Activated naive CD8-positive, alpha-beta T cell treated with anti-CD3 and anti-CD28 coated beads, Interleukin-2, amount 10 ng/mL, durations not matched to agents 7 days and 5 days (primary cell): ENCODE results near the gene GAB1. TPM values are rescaled to one million over a fixed set of nuclear protein-coding genes. Genes with fewer than 3 reads are reported as not detected.

Experiments used
- ATAC-seq: fragments of 150-1000 bp; cut with Tn5 transposase; one replicate; pipeline ENCODE4 v1.10.0; 2021; ENCODE audit warnings: low read depth, moderate library complexity
- POLR2A ChIA-PET: fragments of 350-600 bp; sonication (Branson Sonifier 250); formaldehyde crosslinking; loops from one replicate; lab custom pipeline; 2021; ENCODE audit warnings: antibody characterized with exemption; lab: Charles Lee
- DNase-seq: peaks from one replicate; pipeline ENCODE4 v3.0.0; 2021
- H3K27ac Mint-ChIP-seq: one replicate; pipeline ENCODE4 v1.8.0; 2022; ENCODE audit warnings: mild to moderate bottlenecking, mixed read lengths
- H3K27me3 Mint-ChIP-seq: one replicate; pipeline ENCODE4 v1.8.0; 2022; ENCODE audit warnings: mild to moderate bottlenecking, moderate library complexity, mixed read lengths
- H3K36me3 Mint-ChIP-seq: one replicate; pipeline ENCODE4 v1.8.0; 2021; ENCODE audit warnings: mild to moderate bottlenecking, mixed read lengths
- H3K4me1 Mint-ChIP-seq: one replicate; pipeline ENCODE4 v1.8.0; 2021; ENCODE audit warnings: mixed read lengths
- H3K4me3 Mint-ChIP-seq: one replicate; pipeline ENCODE4 v1.8.0; 2022; ENCODE audit warnings: mild to moderate bottlenecking, moderate library complexity, mixed read lengths
- H3K9me3 Mint-ChIP-seq: one replicate; pipeline ENCODE4 v1.8.0; 2021; ENCODE audit warnings: mixed read lengths
- total RNA-seq, 2 experiments: library from RNA; stranded (reverse); gene quantifications; one replicate each; pipeline ENCODE4 v1.2.3, GENCODE V29; 2021

The GAB1 gene
- total RNA-seq, 2 experiments from 2014 or later = 0.62 to 0.80 TPM

GRCh38 chr4:143407474-143407873 lies 70.8 kb downstream of the GAB1 start:
- Mint-ChIP-seq H3K4me1 (peaks cover 11% of the 10 kb centered on the region), H3K27ac (no peak overlapping the region), H3K4me3 (no peak overlapping the region), H3K36me3 (no peaks in the 10 kb centered on the region), H3K9me3 (peaks cover 3% of the 10 kb centered on the region), H3K27me3 (peaks cover 14% of the 10 kb centered on the region)
- ATAC-seq (no peak), DNase-seq (no peak)
- POLR2A ChIA-PET = no interaction called here

- Mint-ChIP-seq H3K9me3 (peaks cover 3% of the 10 kb centered on the region), H3K4me1 (peaks cover 11% of the 10 kb centered on the region), H3K4me3 (no peak overlapping the region), H3K27me3 (peaks cover 14% of the 10 kb centered on the region), H3K27ac (no peak overlapping the region), H3K36me3 (no peaks in the 10 kb centered on the region)
- DNase-seq (no peak), ATAC-seq (no peak)
- POLR2A ChIA-PET = no interaction called here
Observed at GRCh38 chr4:143407888-143408287, 71.2 kb downstream of the GAB1 start.

GRCh38 chr4:143410015-143410414 lies 73.3 kb downstream of the GAB1 start:
- DNase-seq (no peak), ATAC-seq (no peak)
- peaks cover 14% of the 10 kb centered on the region for H3K27me3 Mint-ChIP-seq
- no peak overlapping the region for H3K27ac Mint-ChIP-seq
- POLR2A ChIA-PET = no interaction called here
- peaks cover 3% of the 10 kb centered on the region for H3K9me3 Mint-ChIP-seq
- H3K4me1 Mint-ChIP-seq = peaks cover 4% of the 10 kb centered on the region
- no peaks in the 10 kb centered on the region for H3K36me3 Mint-ChIP-seq
- no peak overlapping the region for H3K4me3 Mint-ChIP-seq

GRCh38 chr4:143411527-143412419 lies 75.1 kb downstream of the GAB1 start:
- H3K27me3 Mint-ChIP-seq = peaks cover 14% of the 10 kb centered on the region
- H3K27ac Mint-ChIP-seq = no peak overlapping the region
- no peaks in the 10 kb centered on the region for H3K36me3 Mint-ChIP-seq
- no peak overlapping the region for H3K4me3 Mint-ChIP-seq
- no peaks in the 10 kb centered on the region for H3K4me1 Mint-ChIP-seq
- no peaks in the 10 kb centered on the region for H3K9me3 Mint-ChIP-seq
- ATAC-seq (no peak), DNase-seq (no peak)
- POLR2A ChIA-PET = no interaction called here

- peaks cover 14% of the 10 kb centered on the region for H3K27me3 Mint-ChIP-seq
Observed at GRCh38 chr4:143412420-143412758, 75.7 kb downstream of the GAB1 start.

GRCh38 chr4:143417679-143418403 lies 81.2 kb downstream of the GAB1 start:
- no peak for DNase-seq
- no peak for ATAC-seq
- no peaks in the 10 kb centered on the region for H3K36me3 Mint-ChIP-seq
- H3K9me3 Mint-ChIP-seq = no peaks in the 10 kb centered on the region
- H3K4me1 Mint-ChIP-seq = no peaks in the 10 kb centered on the region
- H3K27ac Mint-ChIP-seq = no peak overlapping the region
- H3K27me3 Mint-ChIP-seq = peaks cover 5% of the 10 kb centered on the region
- POLR2A ChIA-PET = no interaction called here
- no peak overlapping the region for H3K4me3 Mint-ChIP-seq

More at GRCh38 chr4:143412420-143412758, 75.7 kb downstream of the GAB1 start:
- DNase-seq = no peak
- no peaks in the 10 kb centered on the region for H3K36me3 Mint-ChIP-seq
- no peak overlapping the region for H3K27ac Mint-ChIP-seq
- H3K4me1 Mint-ChIP-seq = no peaks in the 10 kb centered on the region
- ATAC-seq = no peak
- no peak overlapping the region for H3K4me3 Mint-ChIP-seq
- POLR2A ChIA-PET = no interaction called here
- no peaks in the 10 kb centered on the region for H3K9me3 Mint-ChIP-seq

- DNase-seq (no peak), ATAC-seq (no peak)
- H3K4me1 Mint-ChIP-seq = no peaks in the 10 kb centered on the region
- no peak overlapping the region for H3K4me3 Mint-ChIP-seq
- POLR2A ChIA-PET = no interaction called here
- peaks cover 5% of the 10 kb centered on the region for H3K27me3 Mint-ChIP-seq
- H3K36me3 Mint-ChIP-seq = no peaks in the 10 kb centered on the region
- no peaks in the 10 kb centered on the region for H3K9me3 Mint-ChIP-seq
- H3K27ac Mint-ChIP-seq = no peak overlapping the region
Observed at GRCh38 chr4:143420227-143420626, 83.6 kb downstream of the GAB1 start.

GRCh38 chr4:143421609-143422008 lies 84.9 kb downstream of the GAB1 start:
- POLR2A ChIA-PET = no interaction called here
- ATAC-seq (no peak), DNase-seq (no peak)
- Mint-ChIP-seq H3K4me3 (no peak overlapping the region), H3K9me3 (no peaks in the 10 kb centered on the region), H3K27ac (no peak overlapping the region), H3K36me3 (no peaks in the 10 kb centered on the region), H3K27me3 (peaks cover 7% of the 10 kb centered on the region), H3K4me1 (no peaks in the 10 kb centered on the region)

- Mint-ChIP-seq H3K4me3 (no peak overlapping the region), H3K36me3 (no peaks in the 10 kb centered on the region), H3K9me3 (no peaks in the 10 kb centered on the region), H3K4me1 (no peaks in the 10 kb centered on the region), H3K27ac (no peak overlapping the region), H3K27me3 (peaks cover 5% of the 10 kb centered on the region)
- no peak for ATAC-seq
- POLR2A ChIA-PET = no interaction called here
- DNase-seq = no peak
Observed at GRCh38 chr4:143424276-143424675, 87.6 kb downstream of the GAB1 start.

GRCh38 chr4:143431526-143432257 lies 95.0 kb downstream of the GAB1 start:
- no peak overlapping the region for H3K27ac Mint-ChIP-seq
- DNase-seq (no peak), ATAC-seq (no peak)
- H3K27me3 Mint-ChIP-seq = peaks cover 2% of the 10 kb centered on the region
- no peaks in the 10 kb centered on the region for H3K4me1 Mint-ChIP-seq
- no peaks in the 10 kb centered on the region for H3K36me3 Mint-ChIP-seq
- H3K4me3 Mint-ChIP-seq = no peak overlapping the region
- peaks cover 9% of the 10 kb centered on the region for H3K9me3 Mint-ChIP-seq
- POLR2A ChIA-PET = no interaction called here

GRCh38 chr4:143432258-143432591 lies 95.5 kb downstream of the GAB1 start:
- POLR2A ChIA-PET = no interaction called here
- ATAC-seq = no peak
- Mint-ChIP-seq H3K27ac (no peak overlapping the region), H3K27me3 (peaks cover 2% of the 10 kb centered on the region), H3K9me3 (peaks cover 9% of the 10 kb centered on the region), H3K4me3 (no peak overlapping the region), H3K4me1 (no peaks in the 10 kb centered on the region), H3K36me3 (no peaks in the 10 kb centered on the region)
- DNase-seq = no peak

GRCh38 chr4:143433231-143433630 lies 96.6 kb downstream of the GAB1 start:
- Mint-ChIP-seq H3K27ac (no peak overlapping the region), H3K4me1 (no peaks in the 10 kb centered on the region), H3K9me3 (peaks cover 9% of the 10 kb centered on the region), H3K4me3 (no peak overlapping the region), H3K36me3 (no peaks in the 10 kb centered on the region), H3K27me3 (peaks cover 2% of the 10 kb centered on the region)
- POLR2A ChIA-PET = no interaction called here
- no peak for ATAC-seq
- no peak for DNase-seq

GRCh38 chr4:143435955-143436354 lies 99.3 kb downstream of the GAB1 start:
- Mint-ChIP-seq H3K27me3 (peaks cover 2% of the 10 kb centered on the region), H3K4me3 (no peak overlapping the region), H3K36me3 (no peaks in the 10 kb centered on the region), H3K4me1 (no peaks in the 10 kb centered on the region), H3K27ac (no peak overlapping the region), H3K9me3 (peaks cover 4% of the 10 kb centered on the region)
- no peak for DNase-seq
- POLR2A ChIA-PET = no interaction called here
- ATAC-seq = no peak
